SU-DHL-6 (cell line): ENCODE data around the gene KCNN3.

Experiments
- CTCF ChIP-seq: fragments of 200-600 bp; sonication (generic); IDR thresholded peaks from one replicate; pipeline ENCODE4 v1.5.1; 2017; ENCODE audit warnings: antibody characterized with exemption, mild to moderate bottlenecking, low read length, moderate library complexity; ENCODE audit not compliant: insufficient read depth, poor library complexity, severe bottlenecking
- EZH2phosphoT487 ChIP-seq: fragments of 200-600 bp; sonication (generic), shearing (Covaris generic); conservative IDR thresholded peaks from 2 replicates; pipeline ENCODE4 v1.6.1; 2018; ENCODE audit warnings: mild to moderate bottlenecking, antibody characterized with exemption, low read length, moderate library complexity, mixed read lengths

DNA sequence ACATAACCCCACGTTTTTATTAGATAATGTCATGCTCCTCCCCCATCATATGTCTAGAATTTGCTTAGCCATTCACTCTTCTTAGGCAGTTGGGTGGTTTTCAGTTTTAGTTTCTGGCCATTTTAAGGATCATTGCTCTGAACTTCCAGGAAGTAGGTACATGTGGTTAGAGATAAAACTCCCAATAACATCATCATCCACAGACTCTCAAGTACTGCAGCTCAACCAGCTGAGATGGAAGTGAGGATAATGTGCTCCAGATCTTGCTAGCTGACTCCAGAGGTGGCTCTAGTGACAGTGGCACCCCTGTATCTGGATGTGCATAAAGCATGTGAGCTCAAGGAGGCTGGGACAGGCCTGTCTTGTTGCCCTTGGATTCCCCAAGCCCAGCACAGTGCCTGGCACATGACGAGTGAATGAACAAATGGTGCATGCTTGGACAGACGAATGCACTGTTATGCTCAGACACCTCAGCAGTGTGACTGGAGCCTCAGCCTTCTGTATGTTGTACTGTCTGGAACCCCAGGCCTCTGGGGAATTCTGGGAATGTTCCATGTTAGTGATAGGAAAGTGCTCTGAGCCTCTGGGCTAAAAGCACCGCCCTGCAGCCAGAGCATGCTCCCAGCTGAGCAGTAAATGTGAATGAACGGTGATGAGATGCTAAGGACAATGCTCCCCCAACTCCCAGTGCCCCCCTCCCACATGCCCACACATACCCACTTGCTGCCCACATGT, 16.4 kb upstream of the KCNN3 start:
- TF ChIP-seq CTCF = no peak
- TF ChIP-seq EZH2phosphoT487 = no peak
